HG02943 (cell line): Measurements from ENCODE around the gene ATP8A2.
"Not testable (repeated sequence)": the region's sequence is repeated elsewhere in the genome, so short reads cannot be mapped to it uniquely, and the experiment has no call there.

Source experiments
- ATAC-seq: cut with Tn5 transposase; IDR thresholded peaks from one replicate; pipeline ENCODE4 v1.9.1; 2021; ENCODE audit warnings: mild to moderate bottlenecking, low read depth, moderate library complexity; ENCODE audit not compliant: unreplicated experiment

Gene ATP8A2

GRCh38 chr13:25457566-25457965 is 85.8 kb downstream of the ATP8A2 start:
- ATAC-seq: no peak

- no peak for ATAC-seq
Measured at GRCh38 chr13:25462301-25463125, 90.7 kb downstream of the ATP8A2 start.

- no peak for ATAC-seq
Measured at GRCh38 chr13:25463496-25463895, 91.7 kb downstream of the ATP8A2 start.

- no peak for ATAC-seq
Measured at GRCh38 chr13:25466880-25467279, 95.1 kb downstream of the ATP8A2 start.

GRCh38 chr13:25468325-25469168 is 96.8 kb downstream of the ATP8A2 start:
- no peak for ATAC-seq

- no peak for ATAC-seq
Measured at GRCh38 chr13:25469169-25469525, 97.4 kb downstream of the ATP8A2 start.

GRCh38 chr13:25473864-25474263 is 102.1 kb downstream of the ATP8A2 start:
- no peak for ATAC-seq

GRCh38 chr13:25478186-25478585 is 106.4 kb downstream of the ATP8A2 start:
- no peak for ATAC-seq

GRCh38 chr13:25489238-25489637 is 117.5 kb downstream of the ATP8A2 start:
- no peak for ATAC-seq

- no peak for ATAC-seq
Measured at GRCh38 chr13:25490236-25490635, 118.5 kb downstream of the ATP8A2 start.

- no peak for ATAC-seq
Measured at GRCh38 chr13:25493931-25494640, 122.3 kb downstream of the ATP8A2 start.

GRCh38 chr13:25494698-25495411 is 123.1 kb downstream of the ATP8A2 start:
- ATAC-seq: no peak

GRCh38 chr13:25501231-25501630 is 129.5 kb downstream of the ATP8A2 start:
- ATAC-seq: no peak

GRCh38 chr13:25502031-25502430 is 130.3 kb downstream of the ATP8A2 start:
- ATAC-seq: no peak

- no peak for ATAC-seq
Measured at GRCh38 chr13:25502551-25502950, 130.8 kb downstream of the ATP8A2 start.

- ATAC-seq: no peak
Measured at GRCh38 chr13:25503856-25504255, 132.1 kb downstream of the ATP8A2 start.

- no peak for ATAC-seq
Measured at GRCh38 chr13:25507841-25508240, 136.1 kb downstream of the ATP8A2 start.

- not testable (repeated sequence) for ATAC-seq
Measured at GRCh38 chr13:25513060-25513459, 141.3 kb downstream of the ATP8A2 start.

GRCh38 chr13:25518441-25518840 is 146.7 kb downstream of the ATP8A2 start:
- no peak for ATAC-seq

- no peak for ATAC-seq
Measured at GRCh38 chr13:25525884-25526283, 154.1 kb downstream of the ATP8A2 start.
